HepG2 (cell line): ENCODE data around the gene TMEM116. TPM values are rescaled to one million over a fixed set of nuclear protein-coding genes. Genes with fewer than 3 reads are reported as not detected.
A peak's percentile ranks its signal among the peaks of the same experiment; 100 is the strongest.

ENCODE experiments used
- CENPBD1 ChIP-seq: sonication (generic); formaldehyde crosslinking; IDR thresholded peaks from 2 replicates; pipeline ENCODE4 v1.8.0; 2022; ENCODE audit warnings: missing genetic modification reagents, low read depth, mild to moderate bottlenecking, borderline replicate concordance
- EEA1 ChIP-seq: sonication (generic); formaldehyde crosslinking; IDR thresholded peaks from 2 replicates; pipeline ENCODE4 v1.5.1; 2020; ENCODE audit warnings: mild to moderate bottlenecking, missing genetic modification reagents, borderline replicate concordance
- EHMT2 ChIP-seq: fragments of 200-600 bp; sonication (generic); IDR thresholded peaks from 2 replicates; pipeline ENCODE4 v1.7.0; 2017; ENCODE audit warnings: antibody characterized with exemption, low read depth, low read length, borderline replicate concordance
- NFIB ChIP-seq: sonication (generic); formaldehyde crosslinking; IDR thresholded peaks from 2 replicates; pipeline ENCODE4 v1.9.0; 2021; ENCODE audit warnings: missing genetic modification reagents, mild to moderate bottlenecking, borderline replicate concordance
- PPARG ChIP-seq: conservative IDR thresholded peaks from 2 replicates; pipeline ENCODE4 v1.6.1; 2016; ENCODE audit warnings: missing biosample characterization, missing genetic modification reagents
- RAD21 ChIP-seq: fragments of 450-650 bp; formaldehyde crosslinking; IDR thresholded peaks from 2 replicates; pipeline ENCODE4 v1.5.0; 2020; ENCODE audit warnings: mild to moderate bottlenecking
- ZBTB38 ChIP-seq: sonication (generic); formaldehyde crosslinking; IDR thresholded peaks from 2 replicates; pipeline ENCODE4 v1.5.1; 2020; ENCODE audit warnings: mild to moderate bottlenecking, missing genetic modification reagents
- ZNF343 ChIP-seq: sonication (generic); formaldehyde crosslinking; IDR thresholded peaks from 2 replicates; pipeline ENCODE4 v1.4.0; 2020; ENCODE audit warnings: mild to moderate bottlenecking, missing genetic modification reagents
- ZNF460 ChIP-seq: sonication (generic); formaldehyde crosslinking; IDR thresholded peaks from 2 replicates; pipeline ENCODE4 v1.5.1; 2020; ENCODE audit warnings: missing genetic modification reagents, mild to moderate bottlenecking, borderline replicate concordance
- ZNF619 ChIP-seq: sonication (generic); formaldehyde crosslinking; IDR thresholded peaks from 2 replicates; pipeline ENCODE4 v1.4.0; 2020; ENCODE audit warnings: mild to moderate bottlenecking, missing genetic modification reagents
- ZNF724P ChIP-seq: sonication (generic); formaldehyde crosslinking; IDR thresholded peaks from 2 replicates; pipeline ENCODE4 v1.8.0; 2022; ENCODE audit warnings: missing genetic modification reagents, borderline replicate concordance
- ZNF746 ChIP-seq: sonication (generic); formaldehyde crosslinking; IDR thresholded peaks from 2 replicates; pipeline ENCODE4 v1.8.0; 2022; ENCODE audit warnings: mild to moderate bottlenecking, missing genetic modification reagents
- ZSCAN25 ChIP-seq: sonication (generic); formaldehyde crosslinking; IDR thresholded peaks from 2 replicates; pipeline ENCODE4 v1.8.0; 2022; ENCODE audit warnings: mild to moderate bottlenecking, missing genetic modification reagents
- ZSCAN29 ChIP-seq: sonication (generic); formaldehyde crosslinking; conservative IDR thresholded peaks from 2 replicates; pipeline ENCODE4 v1.4.0; 2020; ENCODE audit warnings: mild to moderate bottlenecking, missing genetic modification reagents
- polyA plus RNA-seq, 8 experiments: library from polyadenylated mRNA; depleted of rRNA in 3 of 8; stranded (reverse) in 7 of 8; unstranded in 1 of 8; fragments of >200 nt; fragmentation: Illumina TruSeq in 4 of 8; extraction: Trizol in 4 of 8; gene quantifications; 2 replicates each; pipeline versions ENCODE4 v1.2.1 to v1.2.3, GENCODE V29; 2011 to 2016; ENCODE audit warnings: low read depth in 4 of 8, missing spikeins in 1 of 8, mixed read lengths in 1 of 8; ENCODE audit not compliant: insufficient read depth in 1 of 8
- total RNA-seq, 5 experiments: library from RNA; depleted of rRNA; stranded (reverse); fragments of >200 nt; fragmentation: Illumina TruSeq; extraction: Trizol; gene quantifications; 2 replicates each; pipeline ENCODE4 v1.2.3, GENCODE V29; 2016; ENCODE audit warnings: low read depth in 1 of 5
- TF ChIP-seq, protein P1 (sequence below): sonication (generic); formaldehyde crosslinking; IDR thresholded peaks from 2 replicates; pipeline ENCODE4 v1.4.0; 2020; ENCODE audit warnings: low read depth, mild to moderate bottlenecking, missing genetic modification reagents
- TF ChIP-seq, protein P2 (sequence below): IDR thresholded peaks from 2 replicates; pipeline ENCODE4 v1.6.1; 2016
- TF ChIP-seq, protein P3 (sequence below): sonication (generic); formaldehyde crosslinking; IDR thresholded peaks from 2 replicates; pipeline ENCODE4 v1.5.1; 2020; ENCODE audit warnings: missing genetic modification reagents, mild to moderate bottlenecking, borderline replicate concordance

Gene TMEM116
- total and polyA plus RNA-seq, 2 of the 13 experiments (the other 11 are each of a cell fraction or from before 2014, with no cell fraction given) = 14.0 to 17.8 TPM

- TF ChIP-seq CENPBD1 (no peak), ZBTB38 (CRISPR knock-in tag) (no peak), ZNF343 (peak; percentile 85; the same call in 1 of the 2 replicates), PPARG (CRISPR knock-in tag) (no peak; the same call in 1 of the 2 replicates), ZNF746 (CRISPR knock-in tag) (no peak; the same call in 1 of the 2 replicates), ZNF619 (CRISPR knock-in tag) (no peak), RAD21 (CRISPR knock-in tag) (peak; percentile 20; the same call in 1 of the 2 replicates), EHMT2 (no peak), EEA1 (0 out of 2 replicates have a peak, but pooled peaks have one; percentile 15), ZSCAN25 (CRISPR knock-in tag) (no peak), ZNF724P (CRISPR knock-in tag) (no peak), NFIB (CRISPR knock-in tag) (no peak), ZSCAN29 (no peak; the same call in 1 of the 2 replicates), ZNF460 (CRISPR knock-in tag) (no peak; the same call in 1 of the 2 replicates)
- TF ChIP-seq, protein P1, sequence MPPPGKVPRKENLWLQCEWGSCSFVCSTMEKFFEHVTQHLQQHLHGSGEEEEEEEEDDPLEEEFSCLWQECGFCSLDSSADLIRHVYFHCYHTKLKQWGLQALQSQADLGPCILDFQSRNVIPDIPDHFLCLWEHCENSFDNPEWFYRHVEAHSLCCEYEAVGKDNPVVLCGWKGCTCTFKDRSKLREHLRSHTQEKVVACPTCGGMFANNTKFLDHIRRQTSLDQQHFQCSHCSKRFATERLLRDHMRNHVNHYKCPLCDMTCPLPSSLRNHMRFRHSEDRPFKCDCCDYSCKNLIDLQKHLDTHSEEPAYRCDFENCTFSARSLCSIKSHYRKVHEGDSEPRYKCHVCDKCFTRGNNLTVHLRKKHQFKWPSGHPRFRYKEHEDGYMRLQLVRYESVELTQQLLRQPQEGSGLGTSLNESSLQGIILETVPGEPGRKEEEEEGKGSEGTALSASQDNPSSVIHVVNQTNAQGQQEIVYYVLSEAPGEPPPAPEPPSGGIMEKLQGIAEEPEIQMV (CRISPR knock-in tag) = peak; percentile 44; the same call in 1 of the 2 replicates
- TF ChIP-seq, protein P2, sequence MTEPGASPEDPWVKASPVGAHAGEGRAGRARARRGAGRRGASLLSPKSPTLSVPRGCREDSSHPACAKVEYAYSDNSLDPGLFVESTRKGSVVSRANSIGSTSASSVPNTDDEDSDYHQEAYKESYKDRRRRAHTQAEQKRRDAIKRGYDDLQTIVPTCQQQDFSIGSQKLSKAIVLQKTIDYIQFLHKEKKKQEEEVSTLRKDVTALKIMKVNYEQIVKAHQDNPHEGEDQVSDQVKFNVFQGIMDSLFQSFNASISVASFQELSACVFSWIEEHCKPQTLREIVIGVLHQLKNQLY (CRISPR knock-in tag) = no peak
- TF ChIP-seq, protein P3, sequence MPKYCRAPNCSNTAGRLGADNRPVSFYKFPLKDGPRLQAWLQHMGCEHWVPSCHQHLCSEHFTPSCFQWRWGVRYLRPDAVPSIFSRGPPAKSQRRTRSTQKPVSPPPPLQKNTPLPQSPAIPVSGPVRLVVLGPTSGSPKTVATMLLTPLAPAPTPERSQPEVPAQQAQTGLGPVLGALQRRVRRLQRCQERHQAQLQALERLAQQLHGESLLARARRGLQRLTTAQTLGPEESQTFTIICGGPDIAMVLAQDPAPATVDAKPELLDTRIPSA (CRISPR knock-in tag) = no peak
Measured at GRCh38 chr12:112013601-112014402, 837 bp upstream of the TMEM116 start (continued).
